Activated CD4-positive, alpha-beta T cell treated with anti-CD3 and anti-CD28 coated beads, Interleukin-10, Interleukin-2, amounts not matched to agents 100 ng/mL and 50 ng/mL, durations not matched to agents 16 hours and 8 hours (primary cell): ENCODE data around the gene OR8I2.
"Not testable (repeated sequence)": the region's sequence is repeated elsewhere in the genome, so short reads cannot be mapped to it uniquely, and the experiment has no call there.

Source experiments
- DNase-seq: peaks from one replicate; pipeline ENCODE4 v3.0.0-alpha.2; 2020

Gene OR8I2

DNA sequence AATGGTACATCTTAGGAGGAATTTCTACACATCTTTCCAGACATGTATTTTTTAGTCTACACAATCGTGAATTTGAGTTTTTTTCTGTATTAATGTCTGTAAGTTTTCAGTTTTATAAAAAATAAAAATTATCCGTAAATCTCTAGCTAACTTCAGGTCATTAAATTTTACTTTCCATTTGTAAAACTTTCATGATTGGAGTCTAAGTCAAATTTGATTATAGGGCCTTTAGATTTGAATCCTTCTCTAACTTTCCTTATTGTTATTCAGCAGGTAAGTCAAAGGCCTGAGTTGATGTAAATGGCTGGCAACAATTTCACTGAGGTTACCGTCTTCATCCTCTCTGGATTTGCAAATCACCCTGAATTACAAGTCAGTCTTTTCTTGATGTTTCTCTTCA is at the start of gene OR8I2:
Gene OR8I2, plus strand, starts transcription at position 301 of the 400 bp plus-strand sequence. Its CDS starts 0 bp downstream, at position 301.
- DNase-seq: no peak

DNA sequence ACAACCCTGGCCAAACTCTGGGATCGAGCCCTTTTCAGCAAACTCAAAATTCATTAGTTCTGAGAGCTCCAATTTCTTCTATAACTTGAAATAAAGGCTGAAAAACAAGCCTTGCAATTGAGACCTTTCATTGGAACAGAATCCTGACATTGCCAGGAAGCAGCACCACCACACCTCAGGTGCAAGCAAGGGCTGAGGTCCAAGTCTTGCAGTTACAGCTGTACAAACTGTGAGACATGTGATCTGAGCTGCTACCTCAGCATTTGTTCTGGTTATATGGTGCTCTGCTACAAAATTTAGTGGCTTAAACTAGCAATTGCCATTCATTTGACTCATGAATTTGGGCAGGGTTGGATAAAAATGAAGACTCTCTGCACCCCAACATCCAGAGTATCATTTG is 47.6 kb upstream of the OR8I2 start:
- no peak for DNase-seq

DNA sequence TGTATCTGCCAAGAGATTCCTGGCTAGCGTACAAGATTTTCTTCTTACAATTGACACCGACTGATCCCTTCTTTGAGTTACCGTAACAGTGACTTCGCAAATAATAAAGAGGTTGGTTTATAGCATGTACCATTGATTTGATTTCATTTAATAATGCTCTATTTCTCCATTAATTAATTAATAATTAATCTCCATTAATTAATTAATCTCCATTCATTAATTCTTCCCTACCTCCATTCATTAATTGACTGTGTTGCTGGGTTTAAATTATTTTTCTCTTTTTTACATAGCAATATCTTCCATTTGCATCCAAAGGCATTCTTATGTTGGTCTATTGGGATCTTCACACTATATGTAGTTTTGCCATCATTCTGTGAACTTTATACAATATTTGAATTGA is 44.6 kb upstream of the OR8I2 start:
- DNase-seq: no peak

- DNase-seq: no peak
These were observed 43.6 kb upstream of the OR8I2 start for GRCh38 chr11:56049487-56049886.

- not testable (repeated sequence) for DNase-seq
These were observed 36.7 kb upstream of the OR8I2 start for GRCh38 chr11:56056366-56056765.

DNA sequence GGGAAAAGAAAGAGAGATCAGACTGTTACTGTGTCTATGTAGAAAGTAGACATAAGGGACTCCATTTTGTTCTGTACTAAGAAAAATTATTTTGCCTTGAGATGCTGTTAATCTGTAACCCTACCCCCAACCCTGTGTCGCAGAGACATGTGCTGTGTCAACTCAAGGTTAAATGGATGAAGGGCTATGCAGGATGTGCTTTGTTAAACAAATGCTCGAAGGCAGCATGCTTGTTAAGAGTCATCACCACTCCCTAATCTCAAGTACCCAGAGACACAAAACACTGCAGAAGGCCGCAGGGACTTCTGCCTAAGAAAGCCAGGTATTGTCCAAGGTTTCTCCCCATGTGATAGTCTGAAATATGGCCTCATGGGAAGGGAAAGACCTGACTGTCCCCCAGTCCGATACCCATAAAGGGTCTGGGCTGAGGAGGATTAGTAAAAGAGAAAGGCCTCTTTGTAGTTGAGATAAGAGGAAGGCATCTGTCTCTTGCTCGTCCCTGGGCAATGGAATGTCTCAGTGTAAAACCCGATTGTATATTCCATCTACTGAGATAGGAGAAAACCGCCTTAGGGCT is 35.4 kb upstream of the OR8I2 start:
- DNase-seq: not testable (repeated sequence)

GRCh38 chr11:56058260-56058780 is 34.8 kb upstream of the OR8I2 start:
- DNase-seq: not testable (repeated sequence)

- no peak for DNase-seq
These were observed 26.1 kb upstream of the OR8I2 start for GRCh38 chr11:56066980-56067379.

- DNase-seq: no peak
These were observed 3.4 kb upstream of the OR8I2 start for GRCh38 chr11:56089697-56090096.

- no peak for DNase-seq
These were observed 10.2 kb downstream of the OR8I2 start, which contains the start of gene OR8H2 for GRCh38 chr11:56103210-56103737. Gene OR8H2, plus strand, starts transcription at chr11:56103687. Its CDS starts 1,356 bp downstream, at chr11:56105043.

DNA sequence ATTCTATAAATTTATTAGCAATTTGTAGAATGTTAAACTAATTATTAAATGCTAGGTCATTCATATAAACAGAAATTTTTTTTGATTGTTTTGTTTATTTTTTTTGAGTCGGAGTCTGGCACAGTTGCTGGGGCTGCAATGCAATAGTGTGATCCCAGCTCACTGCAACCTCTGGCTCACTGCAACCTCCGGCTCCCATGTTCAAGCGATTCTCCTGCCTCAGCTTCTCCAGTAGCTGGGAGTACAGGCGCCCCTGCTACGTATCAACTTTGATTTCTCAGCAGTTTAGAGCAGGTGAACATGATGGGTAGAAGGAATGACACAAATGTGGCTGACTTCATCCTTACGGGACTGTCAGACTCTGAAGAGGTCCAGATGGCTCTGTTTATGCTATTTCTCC is 29.0 kb downstream of the OR8I2 start, which contains the start of gene OR8H3:
Gene OR8H3, plus strand, starts transcription at position 301 of the 400 bp plus-strand sequence. Its CDS starts 0 bp downstream, at position 301.
- DNase-seq: no peak

DNA sequence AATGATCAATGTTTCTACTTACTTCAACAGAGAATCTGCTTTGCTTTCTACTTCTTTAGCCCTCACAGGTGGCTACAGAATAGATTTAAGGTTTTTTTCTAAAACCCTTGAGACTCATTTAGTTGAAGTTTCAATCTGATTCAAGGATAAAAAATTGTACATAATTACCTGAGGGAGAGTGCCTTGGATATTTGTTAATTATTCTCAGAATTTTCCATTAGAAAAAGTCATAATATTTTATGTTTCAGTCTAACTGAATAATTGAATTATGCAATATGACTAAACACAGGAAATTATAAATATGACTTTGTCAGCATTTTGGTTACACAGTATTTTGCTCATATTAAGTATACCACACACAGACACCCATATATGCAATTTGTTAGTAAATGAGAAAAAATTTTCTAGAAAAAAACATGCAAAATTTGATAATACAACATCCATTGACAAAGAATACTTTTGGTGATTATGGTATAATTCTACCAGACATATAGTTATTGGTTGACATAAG is 47.1 kb downstream of the OR8I2 start, which contains the start of gene OR8J3:
Gene OR8J3, minus strand, starts transcription at position 51 of the 511 bp plus-strand sequence. CDS start 2,483 bp downstream, outside the sequence.
- DNase-seq: no peak

DNA sequence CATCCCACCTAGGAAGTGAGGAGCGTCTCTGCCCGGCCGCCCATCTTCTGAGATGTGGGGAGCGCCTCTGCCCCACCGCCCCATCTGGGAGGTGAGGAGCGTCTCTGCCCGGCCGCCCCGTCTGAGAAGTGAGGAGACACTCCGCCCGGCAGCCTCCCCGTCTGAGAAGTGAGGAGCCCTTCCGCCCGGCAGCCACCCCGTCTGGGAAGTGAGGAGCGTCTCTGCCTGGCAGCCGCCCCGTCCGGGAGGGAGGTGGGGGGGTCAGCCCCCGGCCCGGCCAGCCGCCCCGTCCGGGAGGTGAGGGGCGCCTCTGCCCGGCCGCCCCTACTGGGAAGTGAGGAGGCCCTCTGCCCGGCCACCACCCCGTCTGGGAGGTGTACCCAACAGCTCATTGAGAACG is 50.6 kb downstream of the OR8I2 start:
- DNase-seq: not testable (repeated sequence)
